Activated T-cell treated with anti-CD3 and anti-CD28 coated beads for 4 hours (primary cell): Measurements from ENCODE around the gene MGAT3.

Source experiments
- DNase-seq: peaks from one replicate; pipeline ENCODE4 v3.0.0-alpha.2; 2020

The MGAT3 gene

GRCh38 chr22:39473851-39474250 lies 17.0 kb downstream of the MGAT3 start:
- no peak for DNase-seq

DNA sequence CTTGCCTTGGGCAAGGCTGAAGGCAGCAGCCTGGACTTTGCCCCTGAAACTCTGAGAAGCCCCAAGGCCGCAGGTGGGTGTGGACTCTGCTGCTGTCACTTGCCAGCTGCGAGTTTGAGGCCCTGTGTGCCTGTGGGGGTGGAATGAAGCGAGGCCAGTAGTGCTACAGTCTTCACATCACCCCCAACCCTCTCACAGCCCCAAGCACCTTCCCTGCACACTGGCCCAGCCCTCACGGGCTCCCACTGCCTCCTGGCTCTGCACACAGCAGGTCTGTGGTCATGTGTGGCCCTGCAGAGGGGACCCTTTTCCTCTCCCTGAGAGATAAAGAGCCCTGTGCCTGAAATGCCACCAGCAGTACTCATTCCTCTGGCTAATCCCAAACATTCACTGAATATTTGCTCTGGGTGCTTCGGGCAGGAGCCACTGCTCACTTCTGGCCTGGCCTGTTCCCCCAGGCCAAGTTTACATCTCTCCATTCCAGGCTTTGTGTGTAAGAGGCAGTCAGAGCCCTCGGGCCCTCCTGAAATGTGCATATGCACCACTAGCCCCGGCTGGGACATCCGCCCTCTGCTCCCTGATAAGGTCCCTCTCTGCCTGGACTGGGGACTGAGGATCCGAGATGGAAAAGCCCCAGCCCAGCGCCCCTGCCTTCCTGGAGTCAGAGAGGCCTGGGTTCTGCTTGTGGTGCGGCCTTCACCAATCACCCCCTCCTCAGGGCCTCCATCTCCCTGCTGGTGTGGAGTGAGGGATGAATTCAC lies 17.7 kb downstream of the MGAT3 start:
- no peak for DNase-seq

- DNase-seq: no peak
Measured at GRCh38 chr22:39475337-39475736, 18.5 kb downstream of the MGAT3 start.

DNA sequence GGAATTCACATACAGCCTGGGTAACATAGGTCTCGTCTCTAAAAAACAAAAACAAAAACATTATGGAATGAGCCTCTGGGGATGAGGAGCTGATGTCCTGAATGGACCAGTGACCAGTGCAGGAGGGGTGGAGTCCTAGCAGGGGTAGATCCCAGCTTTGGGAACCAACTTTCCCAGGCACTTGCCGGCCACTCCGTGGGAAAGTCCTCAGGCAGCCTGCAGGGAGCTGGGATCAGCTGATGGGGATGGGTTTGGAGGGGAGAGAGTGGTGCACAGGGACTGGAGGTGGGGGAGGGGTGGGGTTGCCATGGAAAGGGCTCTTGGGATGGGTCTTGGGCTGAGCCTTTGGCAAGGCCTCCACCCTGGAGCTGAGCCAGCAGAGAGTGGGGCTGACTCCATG lies 19.1 kb downstream of the MGAT3 start:
- DNase-seq: no peak

DNA sequence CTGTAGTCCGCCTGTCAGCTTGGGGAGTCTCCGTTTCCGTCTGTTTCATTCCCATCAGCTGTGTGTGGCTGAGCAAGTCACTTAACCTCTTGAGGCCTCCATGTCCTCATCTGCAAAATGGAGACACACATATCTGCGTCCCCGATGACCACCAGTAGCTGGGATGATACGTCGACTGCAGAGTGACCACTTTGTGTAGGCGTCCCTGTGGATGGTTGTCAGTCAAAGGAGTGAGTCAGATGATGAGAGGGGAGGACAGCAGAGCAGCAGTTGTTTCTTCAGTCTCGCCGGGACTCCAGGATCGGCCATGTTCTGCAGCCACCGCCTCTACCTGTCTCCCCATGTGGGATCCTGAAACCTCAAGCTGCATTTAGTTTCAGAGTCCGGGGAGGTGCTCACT lies 19.9 kb downstream of the MGAT3 start:
- DNase-seq: no peak

DNA sequence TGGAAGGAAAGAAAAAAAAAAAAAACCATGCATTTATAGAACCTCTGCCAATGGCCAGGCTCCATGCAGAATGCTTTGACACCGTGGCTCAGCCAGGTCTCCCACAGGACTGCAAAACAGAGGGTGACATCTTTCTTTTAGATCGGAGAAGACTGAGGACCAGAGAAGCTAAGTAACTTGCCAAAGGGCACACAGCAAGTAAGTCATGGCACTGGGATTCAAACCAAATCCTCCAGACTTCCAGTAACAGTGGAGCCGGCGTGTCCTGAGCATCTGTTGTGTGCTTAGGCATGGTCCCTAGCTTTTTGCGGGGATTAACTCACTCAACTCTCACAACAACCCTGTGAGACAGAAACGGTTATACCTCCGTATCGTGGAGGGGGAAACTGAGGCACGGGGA lies 20.7 kb downstream of the MGAT3 start:
- DNase-seq: no peak

GRCh38 chr22:39478441-39478850 lies 21.6 kb downstream of the MGAT3 start:
- DNase-seq: no peak

DNA sequence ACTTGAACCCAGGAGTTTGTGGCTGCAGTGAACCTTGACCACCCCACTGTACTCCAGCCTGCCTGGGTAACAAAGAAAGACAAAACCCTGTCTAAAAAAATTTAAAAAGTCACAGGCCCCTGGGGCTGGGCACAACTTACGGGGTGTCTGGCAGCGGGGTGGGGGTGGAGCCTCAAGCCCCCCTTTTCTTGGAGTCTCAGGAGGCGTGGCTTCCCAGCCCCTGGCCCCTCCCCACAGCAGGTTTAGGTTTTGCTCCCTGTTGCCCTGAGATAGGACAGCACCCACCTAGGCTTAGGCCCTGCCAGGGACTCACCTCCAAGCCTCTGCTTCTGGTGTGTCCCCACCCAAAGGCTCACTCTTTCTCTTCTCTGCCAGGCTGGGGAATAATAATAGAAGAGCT lies 22.4 kb downstream of the MGAT3 start:
- no peak for DNase-seq

GRCh38 chr22:39480557-39480956 lies 23.7 kb downstream of the MGAT3 start:
- DNase-seq: no peak

DNA sequence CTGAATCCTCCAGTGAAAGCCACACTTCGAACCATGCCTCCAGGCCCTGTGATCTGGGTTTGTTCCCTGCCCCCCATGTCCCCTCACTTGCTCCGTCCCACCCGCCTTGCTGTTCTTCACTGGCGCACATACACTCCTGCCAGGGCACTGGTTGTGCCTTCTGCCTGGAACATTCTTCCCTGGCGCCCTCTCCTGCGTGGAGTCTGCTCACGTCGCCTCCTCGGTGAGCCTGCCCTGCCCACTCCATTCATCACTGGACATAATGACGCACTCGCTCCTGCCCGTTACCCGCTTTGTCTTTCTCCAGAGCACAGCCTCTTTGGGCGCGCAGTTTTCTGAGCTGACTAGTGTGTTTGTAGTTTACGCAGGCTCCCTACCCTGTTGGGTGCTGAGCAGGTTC lies 24.2 kb downstream of the MGAT3 start:
- no peak for DNase-seq

DNA sequence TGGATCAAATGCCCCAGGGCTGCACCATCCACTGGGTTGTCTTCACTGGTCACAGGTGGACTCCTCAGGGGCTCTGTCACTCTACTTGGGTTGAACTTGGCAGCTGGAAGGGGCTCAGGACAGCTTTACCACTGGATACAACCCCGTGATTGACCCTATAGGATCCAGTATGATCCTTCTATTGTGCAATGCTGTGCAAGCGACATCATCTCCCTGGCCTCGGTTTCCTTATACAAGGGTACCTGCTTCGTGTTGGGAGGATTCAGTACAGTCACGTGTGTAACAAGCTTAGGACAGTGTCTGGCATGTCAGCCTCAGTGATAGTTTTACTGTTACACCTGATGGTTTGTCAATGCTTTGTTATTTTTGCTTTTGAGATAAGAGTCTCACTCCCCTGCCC lies 24.8 kb downstream of the MGAT3 start:
- no peak for DNase-seq

- no peak for DNase-seq
Measured at GRCh38 chr22:39482768-39483167, 26.0 kb downstream of the MGAT3 start.

GRCh38 chr22:39486951-39487825 lies 30.4 kb downstream of the MGAT3 start:
- no peak for DNase-seq

- DNase-seq: no peak
Measured at GRCh38 chr22:39487826-39488520, 31.2 kb downstream of the MGAT3 start.

GRCh38 chr22:39488563-39489083 lies 31.8 kb downstream of the MGAT3 start:
- no peak for DNase-seq

GRCh38 chr22:39489094-39490068 lies 32.6 kb downstream of the MGAT3 start:
- no peak for DNase-seq

- DNase-seq: peak; percentile 66
Measured at GRCh38 chr22:39490135-39490798, 33.5 kb downstream of the MGAT3 start.

DNA sequence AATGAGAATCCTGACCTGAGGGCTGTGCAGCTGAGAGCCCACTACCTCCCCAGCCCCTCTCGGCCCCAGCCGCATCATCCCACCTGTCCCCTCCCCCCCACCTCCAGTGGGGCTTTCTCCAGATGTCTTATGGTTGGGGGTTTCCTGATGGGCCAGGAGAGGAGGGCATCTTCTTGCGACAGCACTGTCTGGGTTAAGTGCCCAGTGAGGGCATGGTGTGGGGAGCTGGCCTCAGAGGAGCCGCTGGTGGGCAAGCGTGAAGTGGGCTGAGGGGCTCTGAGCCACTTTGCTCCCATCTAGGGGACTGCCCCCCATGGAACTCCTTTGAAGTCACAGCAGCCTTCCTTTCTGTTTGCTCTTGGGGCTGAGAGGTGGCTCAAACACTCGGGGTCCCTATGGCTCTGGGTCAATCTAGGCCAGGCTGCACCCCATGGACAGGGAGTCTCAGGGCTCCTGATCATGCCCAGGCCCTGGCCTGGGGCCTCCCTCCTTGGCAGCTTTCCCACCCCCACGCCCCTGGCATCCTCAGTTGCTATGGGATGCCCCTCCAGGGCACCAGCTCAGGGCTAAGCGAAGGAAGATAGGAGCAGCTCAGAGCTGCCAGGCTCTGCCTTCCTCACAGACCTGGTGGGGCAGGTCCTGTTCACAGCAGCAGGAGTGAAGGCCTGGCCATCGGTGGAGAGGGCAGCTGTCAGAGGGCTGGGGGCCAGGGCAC lies 34.3 kb downstream of the MGAT3 start:
- DNase-seq: no peak

- no peak for DNase-seq
Measured at GRCh38 chr22:39491696-39492095, 34.9 kb downstream of the MGAT3 start.

DNA sequence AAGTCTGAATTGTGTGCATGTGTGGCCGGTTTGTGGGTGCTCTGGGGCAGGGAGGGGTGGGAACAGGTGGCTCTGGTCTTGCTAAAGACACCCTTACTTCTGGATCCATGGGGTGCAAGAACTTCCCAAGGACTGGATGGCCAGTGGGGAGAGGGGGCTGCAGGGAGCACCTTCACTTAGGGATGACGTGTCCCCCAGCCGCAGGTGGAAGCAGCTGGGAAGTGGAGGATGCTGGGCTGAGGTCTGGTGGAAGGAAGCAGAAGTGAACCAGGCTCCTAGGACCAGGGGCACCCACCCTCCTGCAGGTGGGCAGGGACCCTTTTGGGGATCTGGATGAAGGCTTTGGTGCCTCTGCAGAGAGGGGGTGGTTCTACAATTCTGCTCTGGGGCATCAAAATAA lies 35.4 kb downstream of the MGAT3 start:
- no peak for DNase-seq

- DNase-seq: no peak
Measured at GRCh38 chr22:39493759-39494158, 36.9 kb downstream of the MGAT3 start.
